Colon (tissue), 2 donors: ENCODE data around the gene TECTA.
"Not testable (repeated sequence)": the region's sequence is repeated elsewhere in the genome, so short reads cannot be mapped to it uniquely, and the experiment has no call there.

Source experiments
- FAIRE-seq: peaks from 2 replicates; lab custom pipeline; 2012; peaks lifted over from hg19 to GRCh38; lab: Jason Lieb, UNC
- donor health status: control.
- donor health status: control.

Gene TECTA

DNA sequence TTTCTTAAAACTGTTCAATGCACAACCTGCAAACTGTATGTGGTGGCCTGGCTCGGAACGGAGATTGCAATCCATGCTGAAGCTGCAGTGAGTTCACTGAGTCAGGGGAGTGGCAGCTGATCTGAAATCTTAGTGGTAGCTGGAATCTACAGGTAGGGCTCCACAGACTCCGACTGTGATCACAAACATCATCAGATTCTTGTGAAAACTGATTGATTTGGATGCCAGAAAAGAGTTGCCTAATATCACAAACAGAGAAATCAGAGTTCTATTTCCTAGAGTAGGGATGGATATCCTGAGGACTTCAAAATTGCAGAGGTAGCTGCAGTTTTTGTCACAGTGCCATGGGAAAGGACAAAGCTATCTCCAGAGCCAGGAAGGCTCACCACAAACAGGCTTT lies 134.0 kb downstream of the TECTA start:
- no peak for FAIRE-seq

GRCh38 chr11:121236115-121237001 lies 135.3 kb downstream of the TECTA start:
- FAIRE-seq, result no peak

GRCh38 chr11:121237247-121237646 lies 136.2 kb downstream of the TECTA start:
- FAIRE-seq, result not testable (repeated sequence)

DNA sequence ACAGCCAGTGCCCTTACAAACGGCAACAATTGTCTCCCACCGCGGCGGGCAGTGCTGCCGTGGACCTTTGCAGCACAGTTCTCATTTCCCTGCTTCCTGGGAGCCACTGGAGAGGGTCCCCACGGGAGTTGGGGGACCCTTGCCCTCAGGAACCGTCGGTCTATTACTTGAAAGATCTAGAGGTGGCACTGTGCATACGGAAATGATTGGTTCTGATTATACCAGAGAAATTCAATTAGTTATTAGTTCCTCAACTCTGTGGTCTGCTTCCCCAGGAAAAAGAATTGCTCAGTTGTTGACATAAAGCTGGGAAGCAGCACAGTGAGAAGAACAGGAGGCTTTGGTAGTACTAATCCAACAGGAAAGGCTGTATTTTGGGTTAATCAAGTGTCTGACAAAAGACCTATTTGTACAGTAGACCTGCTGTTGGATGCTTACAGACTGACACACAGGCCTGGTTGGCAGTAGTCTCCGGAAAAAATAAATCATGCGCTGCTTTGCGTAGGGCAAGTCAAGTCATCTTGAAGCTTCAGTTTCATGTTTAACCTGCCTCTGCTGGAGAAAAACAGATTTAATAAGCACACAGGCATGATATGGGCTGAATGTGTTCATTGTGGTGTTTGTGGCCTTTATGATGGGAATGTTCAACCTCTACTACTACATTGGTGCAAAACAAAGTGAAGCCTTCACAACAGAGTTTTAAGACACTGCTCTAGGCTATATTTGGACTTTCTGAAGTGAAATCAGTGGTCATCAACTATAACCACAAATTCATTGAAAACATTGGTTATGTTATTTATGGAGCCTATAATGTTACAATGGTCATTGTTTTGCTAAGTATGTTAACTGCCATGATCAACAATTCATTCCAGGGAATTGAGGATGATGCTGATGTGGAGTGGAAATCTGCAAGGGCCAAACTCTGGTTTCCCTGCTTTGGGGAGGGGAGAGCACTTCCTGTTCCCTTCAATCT lies 136.9 kb downstream of the TECTA start:
- FAIRE-seq, result no peak

GRCh38 chr11:121238956-121239355 lies 137.9 kb downstream of the TECTA start:
- no peak for FAIRE-seq

DNA sequence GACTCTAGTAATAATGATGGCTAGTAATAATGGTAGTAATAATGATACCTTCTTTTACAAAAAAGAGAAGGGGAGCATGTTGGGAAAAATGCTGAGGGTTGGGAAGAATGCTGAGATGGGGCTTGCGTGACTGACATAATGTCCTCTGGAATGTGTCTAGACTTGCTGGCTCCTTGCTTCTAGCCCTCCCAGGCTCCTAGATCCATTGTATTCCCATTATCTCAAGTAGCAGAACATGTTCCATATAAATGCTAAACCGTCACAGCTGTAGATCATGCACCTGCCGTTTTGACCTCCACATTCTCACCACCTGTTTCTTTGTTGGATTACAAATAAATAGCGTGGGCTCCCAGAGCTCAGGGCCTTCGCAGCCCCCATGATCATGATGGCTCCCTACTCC lies 139.0 kb downstream of the TECTA start:
- not testable (repeated sequence) for FAIRE-seq

DNA sequence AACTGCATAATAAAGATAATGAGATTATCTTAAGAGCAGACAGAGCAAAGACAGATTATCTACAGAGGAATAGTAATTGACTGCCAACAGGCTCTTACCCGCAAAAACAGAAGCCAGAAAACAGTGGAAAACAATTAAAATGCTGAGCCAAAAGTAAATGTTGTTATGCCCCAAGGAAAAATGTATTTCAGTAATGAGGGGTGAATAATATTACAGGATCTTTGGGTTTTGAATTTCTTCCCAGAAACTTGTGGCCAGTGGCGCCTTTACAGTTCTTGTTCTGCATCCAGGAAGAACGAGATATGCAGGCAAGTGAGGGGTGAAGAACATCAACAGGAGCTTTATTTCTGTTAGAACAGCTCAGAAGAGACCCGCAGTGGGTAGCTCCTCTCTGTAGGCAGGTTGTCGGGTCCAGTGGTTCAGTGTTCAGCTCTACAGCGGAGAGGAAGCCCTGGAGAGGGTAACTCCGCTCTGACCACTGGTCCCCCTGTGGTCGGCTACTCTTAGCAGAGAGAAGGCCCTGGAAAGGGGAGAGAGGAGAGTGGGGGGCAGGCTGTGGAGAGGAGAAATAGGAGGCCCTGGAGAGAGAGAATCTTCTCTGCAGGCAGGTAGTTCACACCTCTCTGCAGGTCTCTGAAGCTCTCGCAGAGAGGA lies 139.7 kb downstream of the TECTA start:
- FAIRE-seq, result no peak
